Embryonic facial prominence (tissue), 1 donor: Measurements from ENCODE around the gene CCDC174.

Experiments
- DNase-seq: peaks from one replicate; pipeline ENCODE4 v3.0.0-alpha.2; 2016; ENCODE audit errors: extremely low spot score

Gene CCDC174

GRCh38 chr3:14625443-14625842 is 26.1 kb upstream of the CCDC174 start:
- no peak for DNase-seq

- no peak for DNase-seq
Measured at GRCh38 chr3:14627815-14628214, 23.7 kb upstream of the CCDC174 start.

- no peak for DNase-seq
Measured at GRCh38 chr3:14628406-14628805, 23.2 kb upstream of the CCDC174 start.

DNA sequence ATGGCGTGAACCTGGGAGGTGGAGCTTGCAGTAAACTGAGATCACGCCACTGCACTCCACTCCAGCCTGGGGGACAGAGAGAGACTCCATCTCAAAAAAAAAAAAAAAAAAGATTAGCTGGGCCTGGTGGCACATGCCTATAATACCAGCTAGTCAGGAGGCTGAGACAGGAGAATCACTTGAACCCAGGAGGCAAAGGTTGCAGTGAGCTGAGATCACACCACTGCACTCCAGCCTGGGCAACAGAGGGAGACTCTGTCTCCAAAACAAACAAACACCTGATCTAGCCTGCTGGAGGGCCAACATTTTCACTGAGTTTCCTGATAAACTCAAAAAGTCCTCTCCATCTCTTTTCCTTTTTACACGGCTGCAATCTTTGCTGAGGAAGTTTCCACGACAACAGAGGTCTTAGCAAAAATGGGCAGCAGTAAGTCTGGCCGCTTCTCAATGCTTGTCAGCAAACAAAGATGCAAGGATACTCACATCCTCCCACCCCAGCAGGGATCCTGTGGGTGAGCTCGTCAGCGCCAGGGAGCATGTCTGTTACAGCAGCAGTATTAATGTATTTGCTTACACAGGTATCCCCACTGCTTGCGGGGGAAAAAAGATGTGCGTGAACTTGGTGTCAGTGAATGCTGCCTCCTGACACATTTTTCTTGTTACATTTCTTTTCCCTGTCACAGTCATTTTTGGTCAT is 21.0 kb upstream of the CCDC174 start:
- no peak for DNase-seq

- DNase-seq = no peak
Measured at GRCh38 chr3:14631101-14631497, 20.5 kb upstream of the CCDC174 start.

DNA sequence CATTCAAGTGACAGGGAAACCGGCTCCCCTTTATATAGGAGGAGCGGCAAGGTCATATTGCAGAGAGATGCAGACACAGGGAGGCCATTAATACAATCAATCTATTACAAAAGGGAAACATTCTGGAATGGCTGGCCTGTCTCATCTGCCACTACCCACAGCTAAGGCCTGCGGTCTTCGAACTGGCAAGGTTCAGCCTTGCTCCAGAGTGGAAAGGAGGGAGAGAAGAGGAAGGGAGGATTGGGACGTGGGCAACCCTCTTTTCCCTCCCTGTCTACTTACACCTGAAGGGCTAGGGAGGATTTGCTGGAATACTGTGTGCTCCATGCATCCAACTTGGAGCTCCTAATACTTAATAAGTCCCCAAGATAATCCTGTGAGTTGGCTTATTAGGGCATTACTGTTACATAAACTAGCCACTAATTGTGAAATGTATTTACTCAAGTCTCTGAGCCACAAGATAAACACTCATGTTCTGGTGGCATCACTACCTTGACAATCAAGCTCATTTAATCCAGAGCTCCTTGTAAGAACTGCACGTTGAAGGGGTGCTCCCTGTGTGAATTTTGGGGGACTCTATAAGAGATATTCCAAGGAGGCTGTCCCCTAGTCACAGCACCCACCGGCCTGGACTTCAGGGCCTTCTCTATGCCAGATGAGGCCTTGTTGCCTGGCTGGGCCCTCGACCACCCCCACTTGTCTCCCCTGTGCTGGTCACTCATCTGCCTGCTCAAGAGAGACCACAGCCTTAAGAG is 19.7 kb upstream of the CCDC174 start:
- no peak for DNase-seq

- no peak for DNase-seq
Measured at GRCh38 chr3:14632442-14632930, 19.1 kb upstream of the CCDC174 start.

- DNase-seq = no peak
Measured at GRCh38 chr3:14633417-14633816, 18.1 kb upstream of the CCDC174 start.

GRCh38 chr3:14633819-14634424 is 17.6 kb upstream of the CCDC174 start:
- DNase-seq = no peak

DNA sequence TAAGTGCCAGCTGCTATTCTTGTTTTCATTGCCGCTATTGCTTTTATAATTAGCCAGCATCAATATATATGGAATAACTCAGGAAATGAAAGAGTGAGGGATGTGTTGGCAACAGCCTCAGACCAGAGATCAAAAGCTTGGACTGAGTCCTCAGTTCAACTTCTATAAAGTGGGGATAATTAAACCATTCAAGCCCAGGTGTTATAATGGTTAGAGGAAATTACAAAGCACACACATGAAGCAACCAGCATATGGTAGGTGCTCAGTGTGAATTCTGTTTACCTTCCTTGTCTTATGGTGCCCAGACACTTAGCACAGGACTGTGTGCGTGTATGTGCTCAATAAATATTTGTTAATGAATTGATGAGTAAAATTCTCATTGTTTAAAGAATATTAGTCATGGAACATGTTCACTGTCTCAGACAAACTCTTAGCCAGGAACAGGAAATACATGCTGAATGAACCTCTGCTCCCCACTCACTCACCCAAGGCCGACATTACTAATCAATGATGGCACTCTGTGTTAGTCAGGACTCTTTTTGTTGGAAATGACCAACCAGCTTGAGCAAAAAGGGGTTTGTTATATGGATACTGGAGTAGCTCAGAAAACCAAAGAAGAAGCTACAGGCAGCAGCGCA is 16.7 kb upstream of the CCDC174 start:
- no peak for DNase-seq

GRCh38 chr3:14636496-14637087 is 15.0 kb upstream of the CCDC174 start:
- no peak for DNase-seq

DNA sequence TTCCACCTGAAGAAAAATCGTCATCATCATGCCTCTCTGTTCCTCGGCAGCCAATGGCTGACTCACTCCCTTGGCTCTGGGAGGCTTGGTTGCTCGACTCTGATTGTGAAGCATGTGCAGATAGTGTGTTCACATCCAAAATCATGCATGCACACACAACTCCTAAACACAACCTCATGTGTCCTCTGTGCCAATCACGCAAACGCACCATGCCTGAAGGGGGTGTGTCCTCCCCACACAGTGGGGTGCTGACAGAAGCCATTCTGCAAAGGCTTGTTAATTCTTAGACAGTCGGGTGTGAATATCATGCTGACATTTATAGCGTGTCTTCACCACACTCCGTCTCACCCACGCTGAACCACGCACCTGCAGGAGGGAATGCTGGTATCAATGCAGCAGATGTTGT is 11.4 kb upstream of the CCDC174 start:
- no peak for DNase-seq

- no peak for DNase-seq
Measured at GRCh38 chr3:14640734-14641133, 10.8 kb upstream of the CCDC174 start.

- no peak for DNase-seq
Measured at GRCh38 chr3:14641346-14641745, 10.2 kb upstream of the CCDC174 start.

GRCh38 chr3:14645453-14645852 is 6.1 kb upstream of the CCDC174 start:
- DNase-seq = no peak

GRCh38 chr3:14646131-14646573 is 5.4 kb upstream of the CCDC174 start:
- DNase-seq = no peak

DNA sequence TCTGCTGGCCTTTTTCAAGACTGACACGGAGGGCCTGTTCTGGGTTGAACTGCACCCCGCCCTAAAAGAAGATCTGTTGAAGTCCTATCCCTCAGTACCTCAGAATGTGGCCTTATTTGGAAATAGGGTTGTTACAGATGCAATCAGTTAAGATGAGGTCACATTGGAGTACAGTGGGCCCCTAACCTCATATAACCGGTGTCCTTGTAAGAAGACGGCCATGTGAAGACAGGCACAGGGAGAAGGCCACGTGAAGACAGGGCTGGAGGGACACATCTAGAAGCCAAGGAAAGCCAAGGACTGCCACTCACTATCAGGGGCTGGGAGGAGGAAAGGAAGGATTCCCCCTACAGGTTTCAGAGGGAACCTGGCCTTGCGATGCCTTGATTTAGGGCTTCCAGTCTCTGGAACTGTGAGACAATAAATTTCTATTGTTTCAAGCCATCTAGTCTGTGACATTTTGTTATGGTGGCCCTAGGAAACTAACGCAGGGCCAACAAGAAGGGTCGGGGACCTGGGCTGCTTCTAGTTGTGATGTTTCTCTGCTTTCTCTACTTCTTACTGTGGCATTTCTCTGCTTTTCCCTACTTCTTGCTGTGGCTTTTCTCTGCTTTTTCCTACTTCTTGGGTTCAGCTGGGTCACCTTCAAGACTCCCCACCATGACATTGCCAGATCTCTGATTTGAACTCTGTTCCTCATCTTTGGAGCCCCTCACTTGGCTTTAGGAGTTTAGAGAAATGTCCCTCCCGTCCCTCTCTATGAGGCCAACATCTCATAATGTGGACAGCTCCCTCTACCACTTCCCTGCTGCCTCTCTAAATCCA is 4.8 kb upstream of the CCDC174 start:
- DNase-seq = no peak

GRCh38 chr3:14647976-14648955 is 3.3 kb upstream of the CCDC174 start:
- DNase-seq = no peak

- DNase-seq = no peak
Measured at GRCh38 chr3:14649466-14649865, 2.1 kb upstream of the CCDC174 start.

DNA sequence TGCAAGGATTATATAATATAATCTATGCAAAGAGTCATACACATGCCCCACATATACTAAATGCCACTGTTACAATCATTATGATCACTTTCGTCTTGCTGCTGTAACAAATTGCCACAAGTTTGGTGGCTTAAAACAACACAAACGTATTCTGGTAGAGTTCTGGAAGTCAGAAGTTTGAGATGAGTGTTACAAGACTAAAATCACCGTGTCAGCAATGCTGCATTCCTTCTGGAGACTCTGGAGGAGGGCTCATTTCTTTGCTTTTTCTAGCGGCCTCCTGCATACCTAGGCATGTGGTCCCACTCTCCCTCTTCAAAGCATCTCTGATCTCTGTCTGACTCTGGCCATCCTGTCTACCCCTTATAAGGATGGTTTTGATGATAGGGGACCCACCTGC is 1.4 kb upstream of the CCDC174 start:
- no peak for DNase-seq
